CD8-positive, alpha-beta memory T cell (primary cell): ENCODE data around the gene SORCS2. TPM values are rescaled to one million over a fixed set of nuclear protein-coding genes. Genes with fewer than 3 reads are reported as not detected.

Experiments used
- CTCF ChIA-PET: fragments of 350-600 bp; sonication (Branson Sonifier 250); formaldehyde crosslinking; loops from one replicate; lab custom pipeline; 2021; ENCODE audit warnings: antibody characterized with exemption; lab: Charles Lee
- POLR2A ChIA-PET: fragments of 350-600 bp; sonication (Branson Sonifier 250); formaldehyde crosslinking; loops from one replicate; lab custom pipeline; 2021; ENCODE audit warnings: antibody characterized with exemption; lab: Charles Lee
- DNase-seq, 5 donors: peaks; one replicate each; pipeline versions ENCODE4 v3.0.0 to v3.0.0-alpha.2; 2020 to 2022; ENCODE audit warnings: mixed read lengths in 1 of 5
- H3K27ac ChIP-seq: one replicate; pipeline ENCODE4 v1.7.0; 2013; ENCODE audit warnings: low read depth, mild to moderate bottlenecking, low read length, moderate library complexity
- H3K27me3 ChIP-seq: 2 replicates; pipeline ENCODE4 v1.7.0; 2013; ENCODE audit warnings: low read length, mild to moderate bottlenecking; ENCODE audit not compliant: insufficient read depth, poor library complexity, severe bottlenecking
- H3K36me3 ChIP-seq: 2 replicates; pipeline ENCODE4 v1.7.0; 2013; ENCODE audit warnings: mild to moderate bottlenecking, low read length, moderate library complexity; ENCODE audit not compliant: insufficient read depth
- H3K4me1 ChIP-seq: 2 replicates; pipeline ENCODE4 v1.7.0; 2013; ENCODE audit warnings: mild to moderate bottlenecking, low read length, moderate library complexity; ENCODE audit not compliant: insufficient read depth
- H3K4me3 ChIP-seq: 2 replicates; pipeline ENCODE4 v1.7.0; 2013; ENCODE audit warnings: mild to moderate bottlenecking, low read length
- H3K9me3 ChIP-seq: 2 replicates; pipeline ENCODE4 v1.7.0; 2013; ENCODE audit warnings: mild to moderate bottlenecking, low read length
- H3K27ac Mint-ChIP-seq, 8 donors: one replicate each; pipeline ENCODE4 v1.8.0; 2020 to 2021; ENCODE audit warnings: mixed read lengths in 8 of 8, mild to moderate bottlenecking in 6 of 8, inconsistent platforms in 3 of 8, moderate library complexity in 3 of 8
- H3K27me3 Mint-ChIP-seq, 2 donors: one replicate each; pipeline ENCODE4 v1.8.0; 2020 to 2021; ENCODE audit warnings: mixed read lengths in 2 of 2, mild to moderate bottlenecking in 1 of 2, moderate library complexity in 1 of 2
- H3K36me3 Mint-ChIP-seq, 3 donors: one replicate each; pipeline ENCODE4 v1.8.0; 2020 to 2021; ENCODE audit warnings: mixed read lengths in 3 of 3, inconsistent platforms in 1 of 3, mild to moderate bottlenecking in 1 of 3
- H3K4me1 Mint-ChIP-seq, 3 donors: one replicate each; pipeline ENCODE4 v1.8.0; 2020 to 2021; ENCODE audit warnings: mixed read lengths in 3 of 3, inconsistent platforms in 1 of 3, mild to moderate bottlenecking in 1 of 3
- H3K4me3 Mint-ChIP-seq, 7 donors: one replicate each; pipeline ENCODE4 v1.8.0; 2020 to 2021; ENCODE audit warnings: mixed read lengths in 7 of 7, mild to moderate bottlenecking in 6 of 7, moderate library complexity in 4 of 7, inconsistent platforms in 2 of 7
- H3K9me3 Mint-ChIP-seq, 5 donors: one replicate each; pipeline ENCODE4 v1.8.0; 2020 to 2022; ENCODE audit warnings: mixed read lengths in 5 of 5, mild to moderate bottlenecking in 3 of 5, moderate library complexity in 2 of 5, inconsistent platforms in 1 of 5
- polyA plus RNA-seq: library from polyadenylated mRNA; unstranded; fragments of 300-500 nt; fragmentation: Illumina TruSeq; gene quantifications from one replicate; pipeline ENCODE4 v1.2.3, GENCODE V29; 2021
- total RNA-seq, 2 experiments: library from RNA; stranded (reverse); gene quantifications; one replicate each; pipeline ENCODE4 v1.2.3, GENCODE V29; 2021

The SORCS2 gene
- total and polyA plus RNA-seq, 3 experiments from 2014 or later, result not detected

DNA sequence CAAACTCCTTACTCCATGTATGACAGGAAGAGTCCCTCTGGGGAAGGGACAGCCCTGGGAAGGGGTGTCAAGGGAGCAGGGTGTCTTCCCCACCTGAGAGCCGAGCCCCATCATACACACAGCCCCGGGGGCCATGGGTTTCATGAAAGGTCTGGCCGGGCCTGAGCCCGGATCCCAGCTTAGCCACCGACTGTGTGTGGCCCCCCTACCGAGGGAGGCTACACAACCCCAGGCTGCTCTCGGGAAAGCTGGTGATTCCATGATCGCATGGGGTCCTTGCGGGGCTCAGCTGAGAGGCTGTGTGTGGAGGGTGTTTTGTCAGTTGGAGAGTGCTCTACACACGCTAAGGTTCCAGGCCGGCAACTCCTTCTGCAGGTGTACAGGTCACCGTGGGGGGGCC lies 55.6 kb downstream of the SORCS2 start:
- DNase-seq, result no peak
- H3K36me3 ChIP-seq, result no peaks in the 10 kb centered on the region
- no peaks in the 10 kb centered on the region for H3K4me1 ChIP-seq
- peaks cover 4% of the 10 kb centered on the region for H3K27me3 ChIP-seq
- no peak overlapping the region for H3K27ac Mint-ChIP-seq
- no peaks in the 10 kb centered on the region for H3K36me3 Mint-ChIP-seq
- H3K9me3 Mint-ChIP-seq, result peaks cover 0 to 4% (median 3%) of the 10 kb centered on the region in 5 donors
- H3K4me3 Mint-ChIP-seq, result no peak overlapping the region
- H3K27me3 Mint-ChIP-seq, result peaks cover 4 to 7% of the 10 kb centered on the region in 2 donors
- ChIA-PET POLR2A (no interaction called here), CTCF (no interaction called here)
- H3K27ac ChIP-seq, result no peak overlapping the region
- H3K9me3 ChIP-seq, result no peaks in the 10 kb centered on the region
- no peak overlapping the region for H3K4me3 ChIP-seq
- H3K4me1 Mint-ChIP-seq, result no peaks in the 10 kb centered on the region

DNA sequence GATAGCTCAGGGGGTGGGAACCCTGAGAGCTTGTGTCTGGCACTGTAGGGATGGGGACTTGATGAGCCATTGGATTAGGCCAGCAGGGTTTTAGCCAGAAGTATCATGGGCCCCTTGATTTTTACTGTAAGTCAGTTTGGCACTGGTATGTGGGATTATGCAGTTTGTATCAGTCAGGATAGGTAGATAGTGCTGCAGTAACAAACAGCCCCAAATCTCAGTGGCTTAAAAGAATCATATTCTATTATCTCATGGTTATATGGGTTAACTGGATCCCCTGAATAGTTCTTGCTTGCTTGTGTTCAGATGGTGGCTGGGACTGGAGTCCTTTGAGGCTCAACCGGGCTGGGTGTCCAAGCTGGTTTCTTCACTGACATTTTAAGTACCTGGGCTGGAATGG lies 56.5 kb downstream of the SORCS2 start:
- Mint-ChIP-seq H3K4me1 (no peaks in the 10 kb centered on the region), H3K27ac (no peak overlapping the region), H3K9me3 (peaks cover 0 to 4% (median 3%) of the 10 kb centered on the region in 5 donors), H3K4me3 (no peak overlapping the region), H3K36me3 (no peaks in the 10 kb centered on the region), H3K27me3 (peaks cover 2 to 4% of the 10 kb centered on the region in 2 donors)
- H3K27me3 ChIP-seq, result peaks cover 4% of the 10 kb centered on the region
- no peak overlapping the region for H3K27ac ChIP-seq
- ChIA-PET POLR2A (no interaction called here), CTCF (no interaction called here)
- no peaks in the 10 kb centered on the region for H3K4me1 ChIP-seq
- no peak for DNase-seq
- no peaks in the 10 kb centered on the region for H3K9me3 ChIP-seq
- no peak overlapping the region for H3K4me3 ChIP-seq
- H3K36me3 ChIP-seq, result no peaks in the 10 kb centered on the region

DNA sequence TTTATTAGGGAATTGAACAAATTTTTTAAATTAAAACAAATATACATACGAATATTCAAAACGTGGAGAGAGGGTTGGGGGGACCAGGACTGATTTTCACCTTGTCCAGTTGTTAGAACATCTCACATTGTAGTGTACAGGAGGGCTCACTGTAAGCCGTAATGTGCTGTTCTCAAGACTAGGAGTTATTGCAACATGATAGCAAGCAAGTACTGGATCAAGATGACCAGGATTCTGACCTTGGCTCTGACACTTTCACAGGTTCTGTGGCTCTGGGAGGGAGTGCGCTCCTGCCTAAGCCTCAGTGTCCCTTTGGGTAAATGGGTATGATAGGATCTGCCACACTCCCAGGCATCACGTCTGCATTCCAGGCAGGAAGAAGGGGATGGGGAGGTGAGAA lies 59.0 kb downstream of the SORCS2 start:
- CTCF ChIA-PET, result no interaction called here

DNA sequence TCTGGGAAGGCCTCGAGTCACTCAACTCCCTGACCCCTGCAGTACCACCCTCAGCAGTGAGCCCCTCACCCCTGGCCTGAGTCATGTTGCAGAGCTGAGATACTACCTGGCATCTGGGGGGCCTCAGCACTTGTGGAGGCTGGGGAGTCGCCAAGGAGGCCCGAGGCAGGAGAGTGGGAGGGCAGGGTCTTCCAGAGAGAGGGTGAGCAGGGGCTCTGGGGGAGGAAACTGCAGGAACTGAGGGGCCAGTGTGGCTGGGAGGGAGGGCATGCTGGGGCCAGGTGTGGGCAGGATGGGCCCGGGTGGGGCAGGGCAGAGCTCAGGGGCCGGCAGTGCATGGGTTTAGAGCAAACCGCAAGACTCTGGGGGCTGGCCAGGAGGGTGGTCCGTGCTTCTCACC lies 59.7 kb downstream of the SORCS2 start:
- no peaks in the 10 kb centered on the region for H3K36me3 ChIP-seq
- ChIA-PET CTCF (no interaction called here), POLR2A (no interaction called here)
- Mint-ChIP-seq H3K4me3 (no peak overlapping the region), H3K36me3 (no peaks in the 10 kb centered on the region), H3K9me3 (peaks cover 0 to 4% (median 3%) of the 10 kb centered on the region in 5 donors), H3K4me1 (no peaks in the 10 kb centered on the region), H3K27ac (no peak overlapping the region), H3K27me3 (peaks cover 7 to 8% of the 10 kb centered on the region in 2 donors)
- H3K27ac ChIP-seq, result no peak overlapping the region
- no peak for DNase-seq
- H3K27me3 ChIP-seq, result peaks cover 4% of the 10 kb centered on the region
- no peak overlapping the region for H3K4me3 ChIP-seq
- H3K9me3 ChIP-seq, result no peaks in the 10 kb centered on the region
- no peaks in the 10 kb centered on the region for H3K4me1 ChIP-seq

More for the DNA sequence above, 59.0 kb downstream of the SORCS2 start:
- H3K9me3 Mint-ChIP-seq, result peaks cover 0 to 4% (median 3%) of the 10 kb centered on the region in 5 donors
- Histone ChIP-seq H3K4me1 (no peaks in the 10 kb centered on the region), H3K27me3 (peaks cover 4% of the 10 kb centered on the region), H3K36me3 (no peaks in the 10 kb centered on the region), H3K4me3 (no peak overlapping the region), H3K27ac (no peak overlapping the region), H3K9me3 (no peaks in the 10 kb centered on the region)
- H3K4me1 Mint-ChIP-seq, result no peaks in the 10 kb centered on the region
- DNase-seq, result no peak
- H3K27ac Mint-ChIP-seq, result no peak overlapping the region
- POLR2A ChIA-PET, result no interaction called here
- peaks cover 4 to 5% of the 10 kb centered on the region in 2 donors for H3K27me3 Mint-ChIP-seq
- H3K36me3 Mint-ChIP-seq, result no peaks in the 10 kb centered on the region
- no peak overlapping the region for H3K4me3 Mint-ChIP-seq

DNA sequence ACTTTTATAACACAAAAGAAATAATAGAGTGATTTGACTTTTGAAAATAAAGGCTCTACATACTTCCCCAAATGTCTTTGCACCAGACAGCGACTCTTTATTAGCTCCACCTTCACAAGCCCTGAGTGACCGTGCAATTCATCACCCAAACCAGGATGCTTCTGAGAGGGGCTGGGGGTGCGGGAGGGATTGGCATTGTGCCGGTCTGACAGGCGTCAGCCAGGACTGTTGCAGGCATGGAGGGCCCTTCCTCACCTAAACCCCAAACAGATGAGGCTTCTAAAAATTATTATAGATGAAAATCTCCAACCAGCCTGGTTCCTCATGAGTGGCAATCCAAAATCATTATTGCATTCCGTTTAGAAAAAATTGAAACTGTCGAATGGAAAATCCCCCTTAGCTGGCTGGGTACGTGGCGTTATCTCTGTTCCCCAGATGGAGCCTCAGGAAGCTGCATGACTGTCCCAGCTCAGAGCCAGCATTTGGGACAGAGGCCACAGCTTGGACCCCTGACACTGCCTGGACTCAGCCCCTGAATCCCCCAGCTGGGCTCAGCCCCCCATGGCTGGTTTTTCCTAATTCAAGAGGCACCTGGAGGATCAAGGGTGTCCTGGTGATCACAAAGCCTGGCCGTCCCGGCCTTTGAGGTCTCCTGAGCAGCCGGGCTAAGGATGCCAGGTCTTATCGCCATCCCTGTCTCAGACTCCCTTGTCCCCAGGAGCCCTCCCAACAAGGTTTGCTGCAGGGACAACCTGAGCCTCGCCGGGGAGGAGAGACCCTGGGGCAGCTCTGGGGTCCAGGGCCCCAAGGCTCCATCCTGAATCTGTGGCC lies 60.4 kb downstream of the SORCS2 start:
- Mint-ChIP-seq H3K36me3 (no peaks in the 10 kb centered on the region), H3K4me1 (no peaks in the 10 kb centered on the region), H3K4me3 (no peak overlapping the region), H3K9me3 (peaks cover 0 to 4% (median 3%) of the 10 kb centered on the region in 5 donors), H3K27me3 (peaks cover 5 to 8% of the 10 kb centered on the region in 2 donors), H3K27ac (no peak overlapping the region)
- DNase-seq, result no peak
- Histone ChIP-seq H3K4me3 (no peak overlapping the region), H3K36me3 (no peaks in the 10 kb centered on the region), H3K4me1 (no peaks in the 10 kb centered on the region), H3K27me3 (peaks cover 4% of the 10 kb centered on the region), H3K9me3 (no peaks in the 10 kb centered on the region), H3K27ac (no peak overlapping the region)
- ChIA-PET CTCF (no interaction called here), POLR2A (no interaction called here)

DNA sequence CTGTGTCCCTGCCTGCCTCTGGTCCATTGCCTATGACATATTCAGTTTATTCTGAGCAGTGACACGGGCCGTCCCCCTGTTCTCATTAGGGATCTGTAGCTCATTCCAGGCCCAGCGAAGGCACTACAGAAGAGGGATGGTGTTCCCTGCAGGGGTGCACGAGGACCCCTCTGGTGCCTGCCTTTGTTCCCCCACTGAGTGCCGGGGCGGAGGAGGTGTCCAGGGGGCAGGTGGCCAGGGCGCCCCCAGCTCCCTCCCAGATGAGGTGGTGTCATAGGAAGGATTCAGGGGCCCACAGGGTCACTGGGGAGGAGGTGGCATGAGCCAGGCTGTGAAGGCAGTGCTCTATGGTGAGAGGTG lies 61.0 kb downstream of the SORCS2 start:
- Histone ChIP-seq H3K27ac (no peak overlapping the region), H3K4me3 (no peak overlapping the region), H3K4me1 (no peaks in the 10 kb centered on the region), H3K36me3 (no peaks in the 10 kb centered on the region), H3K27me3 (peaks cover 4% of the 10 kb centered on the region), H3K9me3 (no peaks in the 10 kb centered on the region)
- Mint-ChIP-seq H3K27ac (no peak overlapping the region), H3K27me3 (peaks cover 5 to 8% of the 10 kb centered on the region in 2 donors), H3K36me3 (no peaks in the 10 kb centered on the region), H3K4me3 (no peak overlapping the region), H3K4me1 (no peaks in the 10 kb centered on the region), H3K9me3 (peaks cover 0 to 4% (median 3%) of the 10 kb centered on the region in 5 donors)
- DNase-seq, result no peak
- POLR2A ChIA-PET, result no interaction called here
- CTCF ChIA-PET, result no interaction called here

DNA sequence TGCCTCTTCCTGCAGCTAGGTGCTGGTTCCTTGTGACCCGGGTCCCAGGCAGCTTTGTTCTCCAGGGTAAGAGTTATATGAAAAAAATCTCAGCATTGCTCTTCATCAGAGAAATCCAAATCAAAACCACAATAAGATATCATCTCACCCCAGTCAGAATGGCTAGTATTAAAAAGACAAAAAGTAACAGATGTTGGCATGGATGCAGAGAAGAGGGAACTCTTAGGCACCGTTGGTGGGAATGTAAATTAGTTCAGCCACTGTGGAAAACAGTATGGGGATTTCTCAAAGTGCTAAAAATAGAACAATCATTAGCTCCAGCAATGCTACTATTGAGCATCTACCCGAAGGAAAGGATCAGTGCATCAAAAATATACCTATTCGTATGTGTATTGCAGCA lies 61.5 kb downstream of the SORCS2 start:
- H3K27ac ChIP-seq, result no peak overlapping the region
- ChIA-PET POLR2A (no interaction called here), CTCF (no interaction called here)
- no peaks in the 10 kb centered on the region for H3K9me3 ChIP-seq
- no peaks in the 10 kb centered on the region for H3K36me3 ChIP-seq
- Mint-ChIP-seq H3K27ac (no peak overlapping the region), H3K27me3 (peaks cover 6 to 12% of the 10 kb centered on the region in 2 donors), H3K4me3 (no peak overlapping the region), H3K36me3 (no peaks in the 10 kb centered on the region), H3K4me1 (no peaks in the 10 kb centered on the region), H3K9me3 (peaks cover 0 to 4% (median 0%) of the 10 kb centered on the region in 5 donors)
- no peak for DNase-seq
- peaks cover 4% of the 10 kb centered on the region for H3K27me3 ChIP-seq
- no peak overlapping the region for H3K4me3 ChIP-seq
- H3K4me1 ChIP-seq, result no peaks in the 10 kb centered on the region

DNA sequence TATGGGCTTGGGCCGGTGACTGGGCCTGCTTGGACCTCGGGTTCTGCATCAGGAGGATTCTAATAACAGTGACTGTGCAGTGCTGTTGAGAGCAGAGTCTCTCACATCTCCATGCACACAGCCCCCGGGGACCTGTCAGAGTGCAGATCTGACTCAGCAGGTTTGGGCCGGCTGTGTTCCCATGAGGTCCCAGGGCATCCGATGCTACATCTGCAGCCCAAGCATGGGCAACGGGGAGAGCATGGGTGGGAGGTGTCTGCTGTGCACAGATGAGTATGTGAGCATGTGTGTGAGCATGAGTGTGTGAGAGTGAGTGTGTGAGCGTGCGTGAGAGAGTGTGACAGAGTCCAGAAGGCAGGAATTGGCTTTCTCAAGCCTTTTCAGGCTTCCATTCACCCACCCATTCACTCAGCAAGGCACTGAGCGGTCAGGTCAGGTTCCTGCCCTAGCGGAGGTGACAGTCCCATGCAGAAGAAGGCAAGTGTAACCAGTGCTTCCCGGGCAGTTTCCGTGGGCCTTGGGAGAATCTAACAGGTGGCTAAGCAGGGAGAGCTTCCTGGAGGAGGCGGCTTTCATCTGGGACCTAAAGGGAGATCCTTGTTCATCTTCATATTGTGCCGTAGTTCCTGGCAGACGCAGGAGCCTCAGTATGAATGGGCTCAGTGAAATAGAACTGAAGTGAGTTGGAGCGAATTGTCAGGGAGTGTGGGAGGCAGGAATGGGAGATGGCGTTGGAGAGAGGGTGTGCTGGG lies 62.6 kb downstream of the SORCS2 start:
- ChIA-PET CTCF (no interaction called here), POLR2A (no interaction called here)
- H3K36me3 ChIP-seq, result no peaks in the 10 kb centered on the region
- no peak overlapping the region for H3K4me3 ChIP-seq
- DNase-seq, result no peak
- H3K27me3 ChIP-seq, result peaks cover 4% of the 10 kb centered on the region
- no peaks in the 10 kb centered on the region for H3K36me3 Mint-ChIP-seq
- no peaks in the 10 kb centered on the region for H3K9me3 ChIP-seq
- peaks cover 0 to 3% (median 2%) of the 10 kb centered on the region in 5 donors for H3K9me3 Mint-ChIP-seq
- H3K4me3 Mint-ChIP-seq, result no peak overlapping the region
- no peak overlapping the region for H3K27ac ChIP-seq
- H3K4me1 Mint-ChIP-seq, result no peaks in the 10 kb centered on the region
- no peak overlapping the region for H3K27ac Mint-ChIP-seq
- peaks cover 6 to 15% of the 10 kb centered on the region in 2 donors for H3K27me3 Mint-ChIP-seq
- H3K4me1 ChIP-seq, result no peaks in the 10 kb centered on the region
